ENCODE results near the gene PRKAG1.

- TF ChIP-seq CTCF (IDR thresholded peaks at IDR 0.05) = no peak
- TF ChIP-seq SMC3 (IDR thresholded peaks at IDR 0.05) = no peak
These were observed 7.5 kb upstream of the PRKAG1 start for GRCh38 chr12:49026101-49026500.

All from A549 (cell line).